HepG2 (cell line): ENCODE data around the gene TOP1. TPM values are rescaled to one million over a fixed set of nuclear protein-coding genes. Genes with fewer than 3 reads are reported as not detected.

Experiments used
- GABPA ChIP-seq, 2 experiments: IDR thresholded peaks; 2 replicates each; pipeline ENCODE4 v1.6.1; 2011 to 2016; ENCODE audit warnings: low read depth in 2 of 2, low read length in 1 of 2, missing biosample characterization in 1 of 2, missing genetic modification characterization in 1 of 2
- GPN1 ChIP-seq: sonication (generic); formaldehyde crosslinking; IDR thresholded peaks from 2 replicates; pipeline ENCODE4 v1.5.1; 2020; ENCODE audit warnings: missing genetic modification reagents, borderline replicate concordance
- MLLT10 ChIP-seq: sonication (generic); formaldehyde crosslinking; IDR thresholded peaks from 2 replicates; pipeline ENCODE4 v1.4.0; 2020; ENCODE audit warnings: missing genetic modification reagents
- TCF7 ChIP-seq: sonication (generic); IDR thresholded peaks from 2 replicates; pipeline ENCODE4 v1.6.1; 2016; ENCODE audit warnings: antibody characterized with exemption, low read depth
- YEATS4 ChIP-seq: sonication (generic); formaldehyde crosslinking; IDR thresholded peaks from 2 replicates; pipeline ENCODE4 v1.4.0; 2020; ENCODE audit warnings: missing genetic modification reagents, borderline replicate concordance
- ZBTB7B ChIP-seq: sonication (generic); formaldehyde crosslinking; IDR thresholded peaks from 2 replicates; pipeline ENCODE4 v1.4.0; 2020; ENCODE audit warnings: missing genetic modification reagents
- ZEB1 ChIP-seq: IDR thresholded peaks from 2 replicates; pipeline ENCODE4 v1.6.1; 2012; ENCODE audit warnings: mild to moderate bottlenecking, low read depth, inconsistent platforms; ENCODE audit not compliant: insufficient replicate concordance
- ZMYM2 ChIP-seq: sonication (generic); formaldehyde crosslinking; IDR thresholded peaks from 2 replicates; pipeline ENCODE4 v1.8.0; 2022; ENCODE audit warnings: mild to moderate bottlenecking, missing genetic modification reagents
- ZNF362 ChIP-seq: sonication (generic); formaldehyde crosslinking; IDR thresholded peaks from 2 replicates; pipeline ENCODE4 v1.4.0; 2020; ENCODE audit warnings: missing genetic modification reagents, mild to moderate bottlenecking, borderline replicate concordance
- ZNF749 ChIP-seq: sonication (generic); formaldehyde crosslinking; IDR thresholded peaks from 2 replicates; pipeline ENCODE4 v1.8.0; 2022; ENCODE audit warnings: mild to moderate bottlenecking, missing genetic modification reagents, moderate library complexity, borderline replicate concordance
- ZNF879 ChIP-seq: sonication (generic); formaldehyde crosslinking; IDR thresholded peaks from 2 replicates; pipeline ENCODE4 v1.8.1; 2023; ENCODE audit warnings: missing genetic modification reagents
- polyA plus RNA-seq, 8 experiments: library from polyadenylated mRNA; depleted of rRNA in 3 of 8; stranded (reverse) in 7 of 8; unstranded in 1 of 8; fragments of >200 nt; fragmentation: Illumina TruSeq in 4 of 8; extraction: Trizol in 4 of 8; gene quantifications; 2 replicates each; pipeline versions ENCODE4 v1.2.1 to v1.2.3, GENCODE V29; 2011 to 2016; ENCODE audit warnings: low read depth in 4 of 8, missing spikeins in 1 of 8, mixed read lengths in 1 of 8; ENCODE audit not compliant: insufficient read depth in 1 of 8
- total RNA-seq, 5 experiments: library from RNA; depleted of rRNA; stranded (reverse); fragments of >200 nt; fragmentation: Illumina TruSeq; extraction: Trizol; gene quantifications; 2 replicates each; pipeline ENCODE4 v1.2.3, GENCODE V29; 2016; ENCODE audit warnings: low read depth in 1 of 5
- TF ChIP-seq, protein P1 (sequence below): sonication (generic); formaldehyde crosslinking; IDR thresholded peaks from 2 replicates; pipeline ENCODE4 v1.4.0; 2020; ENCODE audit warnings: missing genetic modification reagents
- TF ChIP-seq, protein P2 (sequence below): sonication (generic); formaldehyde crosslinking; IDR thresholded peaks from 2 replicates; pipeline ENCODE4 v1.9.0; 2021; ENCODE audit warnings: missing genetic modification reagents, borderline replicate concordance
- TF ChIP-seq, protein P3 (sequence below): sonication (generic); formaldehyde crosslinking; IDR thresholded peaks from 2 replicates; pipeline ENCODE4 v1.4.0; 2020; ENCODE audit warnings: missing genetic modification reagents, mild to moderate bottlenecking, borderline replicate concordance
- TF ChIP-seq, protein P4 (sequence below): IDR thresholded peaks from 2 replicates; pipeline ENCODE4 v1.6.1; 2016; ENCODE audit warnings: low read depth, missing genetic modification reagents, missing compliant biosample characterization

Gene TOP1
- total and polyA plus RNA-seq, 2 of the 13 experiments (the other 11 are each of a cell fraction or from before 2014, with no cell fraction given), result 10.2 to 19.4 TPM

GRCh38 chr20:41137614-41138474 lies 109.2 kb downstream of the TOP1 start (continued):
- TF ChIP-seq ZNF749 (CRISPR knock-in tag) (no peak), MLLT10 (CRISPR knock-in tag) (no peak), TCF7 (0 out of 2 replicates have a peak, but pooled peaks have one; percentile 13), ZNF879 (CRISPR knock-in tag) (peak; percentile 77), YEATS4 (peak; percentile 33; the same call in 1 of the 2 replicates), ZMYM2 (CRISPR knock-in tag) (no peak; the same call in 1 of the 2 replicates), ZEB1 (no peak), GPN1 (CRISPR knock-in tag) (no peak), ZBTB7B (CRISPR knock-in tag) (peak; percentile 91), GABPA (IDR thresholded peaks at IDR 0.05; ENCODE audit: low read depth, low read length) (peak; percentile 30), GABPA (CRISPR knock-in tag; IDR thresholded peaks at IDR 0.05; ENCODE audit: low read depth) (peak; percentile 63), ZNF362 (0 out of 2 replicates have a peak, but pooled peaks have one; percentile 0)
- TF ChIP-seq, protein P1, sequence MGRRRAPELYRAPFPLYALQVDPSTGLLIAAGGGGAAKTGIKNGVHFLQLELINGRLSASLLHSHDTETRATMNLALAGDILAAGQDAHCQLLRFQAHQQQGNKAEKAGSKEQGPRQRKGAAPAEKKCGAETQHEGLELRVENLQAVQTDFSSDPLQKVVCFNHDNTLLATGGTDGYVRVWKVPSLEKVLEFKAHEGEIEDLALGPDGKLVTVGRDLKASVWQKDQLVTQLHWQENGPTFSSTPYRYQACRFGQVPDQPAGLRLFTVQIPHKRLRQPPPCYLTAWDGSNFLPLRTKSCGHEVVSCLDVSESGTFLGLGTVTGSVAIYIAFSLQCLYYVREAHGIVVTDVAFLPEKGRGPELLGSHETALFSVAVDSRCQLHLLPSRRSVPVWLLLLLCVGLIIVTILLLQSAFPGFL (CRISPR knock-in tag), result no peak
- TF ChIP-seq, protein P2, sequence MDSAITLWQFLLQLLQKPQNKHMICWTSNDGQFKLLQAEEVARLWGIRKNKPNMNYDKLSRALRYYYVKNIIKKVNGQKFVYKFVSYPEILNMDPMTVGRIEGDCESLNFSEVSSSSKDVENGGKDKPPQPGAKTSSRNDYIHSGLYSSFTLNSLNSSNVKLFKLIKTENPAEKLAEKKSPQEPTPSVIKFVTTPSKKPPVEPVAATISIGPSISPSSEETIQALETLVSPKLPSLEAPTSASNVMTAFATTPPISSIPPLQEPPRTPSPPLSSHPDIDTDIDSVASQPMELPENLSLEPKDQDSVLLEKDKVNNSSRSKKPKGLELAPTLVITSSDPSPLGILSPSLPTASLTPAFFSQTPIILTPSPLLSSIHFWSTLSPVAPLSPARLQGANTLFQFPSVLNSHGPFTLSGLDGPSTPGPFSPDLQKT, result peak; percentile 53; the same call in 1 of the 2 replicates
- TF ChIP-seq, protein P3, sequence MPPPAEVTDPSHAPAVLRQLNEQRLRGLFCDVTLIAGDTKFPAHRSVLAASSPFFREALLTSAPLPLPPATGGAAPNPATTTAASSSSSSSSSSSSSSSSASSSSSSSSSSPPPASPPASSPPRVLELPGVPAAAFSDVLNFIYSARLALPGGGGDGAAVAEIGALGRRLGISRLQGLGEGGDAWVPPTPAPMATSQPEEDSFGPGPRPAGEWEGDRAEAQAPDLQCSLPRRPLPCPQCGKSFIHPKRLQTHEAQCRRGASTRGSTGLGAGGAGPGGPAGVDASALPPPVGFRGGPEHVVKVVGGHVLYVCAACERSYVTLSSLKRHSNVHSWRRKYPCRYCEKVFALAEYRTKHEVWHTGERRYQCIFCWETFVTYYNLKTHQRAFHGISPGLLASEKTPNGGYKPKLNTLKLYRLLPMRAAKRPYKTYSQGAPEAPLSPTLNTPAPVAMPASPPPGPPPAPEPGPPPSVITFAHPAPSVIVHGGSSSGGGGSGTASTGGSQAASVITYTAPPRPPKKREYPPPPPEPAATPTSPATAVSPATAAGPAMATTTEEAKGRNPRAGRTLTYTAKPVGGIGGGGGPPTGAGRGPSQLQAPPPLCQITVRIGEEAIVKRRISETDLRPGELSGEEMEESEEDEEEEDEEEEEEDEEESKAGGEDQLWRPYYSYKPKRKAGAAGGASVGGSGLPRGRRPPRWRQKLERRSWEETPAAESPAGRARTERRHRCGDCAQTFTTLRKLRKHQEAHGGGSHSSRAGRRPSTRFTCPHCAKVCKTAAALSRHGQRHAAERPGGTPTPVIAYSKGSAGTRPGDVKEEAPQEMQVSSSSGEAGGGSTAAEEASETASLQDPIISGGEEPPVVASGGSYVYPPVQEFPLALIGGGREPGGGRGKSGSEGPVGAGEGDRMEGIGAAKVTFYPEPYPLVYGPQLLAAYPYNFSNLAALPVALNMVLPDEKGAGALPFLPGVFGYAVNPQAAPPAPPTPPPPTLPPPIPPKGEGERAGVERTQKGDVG (CRISPR knock-in tag), result no peak; the same call in 1 of the 2 replicates
- TF ChIP-seq, protein P4, sequence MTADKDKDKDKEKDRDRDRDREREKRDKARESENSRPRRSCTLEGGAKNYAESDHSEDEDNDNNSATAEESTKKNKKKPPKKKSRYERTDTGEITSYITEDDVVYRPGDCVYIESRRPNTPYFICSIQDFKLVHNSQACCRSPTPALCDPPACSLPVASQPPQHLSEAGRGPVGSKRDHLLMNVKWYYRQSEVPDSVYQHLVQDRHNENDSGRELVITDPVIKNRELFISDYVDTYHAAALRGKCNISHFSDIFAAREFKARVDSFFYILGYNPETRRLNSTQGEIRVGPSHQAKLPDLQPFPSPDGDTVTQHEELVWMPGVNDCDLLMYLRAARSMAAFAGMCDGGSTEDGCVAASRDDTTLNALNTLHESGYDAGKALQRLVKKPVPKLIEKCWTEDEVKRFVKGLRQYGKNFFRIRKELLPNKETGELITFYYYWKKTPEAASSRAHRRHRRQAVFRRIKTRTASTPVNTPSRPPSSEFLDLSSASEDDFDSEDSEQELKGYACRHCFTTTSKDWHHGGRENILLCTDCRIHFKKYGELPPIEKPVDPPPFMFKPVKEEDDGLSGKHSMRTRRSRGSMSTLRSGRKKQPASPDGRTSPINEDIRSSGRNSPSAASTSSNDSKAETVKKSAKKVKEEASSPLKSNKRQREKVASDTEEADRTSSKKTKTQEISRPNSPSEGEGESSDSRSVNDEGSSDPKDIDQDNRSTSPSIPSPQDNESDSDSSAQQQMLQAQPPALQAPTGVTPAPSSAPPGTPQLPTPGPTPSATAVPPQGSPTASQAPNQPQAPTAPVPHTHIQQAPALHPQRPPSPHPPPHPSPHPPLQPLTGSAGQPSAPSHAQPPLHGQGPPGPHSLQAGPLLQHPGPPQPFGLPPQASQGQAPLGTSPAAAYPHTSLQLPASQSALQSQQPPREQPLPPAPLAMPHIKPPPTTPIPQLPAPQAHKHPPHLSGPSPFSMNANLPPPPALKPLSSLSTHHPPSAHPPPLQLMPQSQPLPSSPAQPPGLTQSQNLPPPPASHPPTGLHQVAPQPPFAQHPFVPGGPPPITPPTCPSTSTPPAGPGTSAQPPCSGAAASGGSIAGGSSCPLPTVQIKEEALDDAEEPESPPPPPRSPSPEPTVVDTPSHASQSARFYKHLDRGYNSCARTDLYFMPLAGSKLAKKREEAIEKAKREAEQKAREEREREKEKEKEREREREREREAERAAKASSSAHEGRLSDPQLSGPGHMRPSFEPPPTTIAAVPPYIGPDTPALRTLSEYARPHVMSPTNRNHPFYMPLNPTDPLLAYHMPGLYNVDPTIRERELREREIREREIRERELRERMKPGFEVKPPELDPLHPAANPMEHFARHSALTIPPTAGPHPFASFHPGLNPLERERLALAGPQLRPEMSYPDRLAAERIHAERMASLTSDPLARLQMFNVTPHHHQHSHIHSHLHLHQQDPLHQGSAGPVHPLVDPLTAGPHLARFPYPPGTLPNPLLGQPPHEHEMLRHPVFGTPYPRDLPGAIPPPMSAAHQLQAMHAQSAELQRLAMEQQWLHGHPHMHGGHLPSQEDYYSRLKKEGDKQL (CRISPR knock-in tag), result peak; percentile 16; the same call in 1 of the 2 replicates
